ENCODE data around the gene GFRA4. TPM values are rescaled to one million over a fixed set of nuclear protein-coding genes. Genes with fewer than 3 reads are reported as not detected.
A peak's percentile ranks its signal among the peaks of the same experiment; 100 is the strongest.

The GFRA4 gene
- polyA plus RNA-seq, 1 of the 3 experiments (the other 2 are of a cell fraction) = not detected

GRCh38 chr20:3678856-3679720 lies 15.9 kb upstream of the GFRA4 start:
- WGBS (ENCODE audit: low lambda C conversion rate) = 86% methylated on average over 14 of the region's 14 CpGs
- peaks cover 24% of the 10 kb centered on the region for H3K27me3 ChIP-seq (ENCODE audit: insufficient read depth)
- no peaks in the 10 kb centered on the region for H3K9me2 ChIP-seq
- H3K79me2 ChIP-seq (ENCODE audit: insufficient read depth) = no peaks in the 10 kb centered on the region
- H3K36me3 ChIP-seq (replicated peaks in 1 of 2; ENCODE audit: control insufficient read depth in 1 of 2, insufficient read depth in 2 of 2, low read length in 1 of 2) = no peaks in the 10 kb centered on the region
- no peak overlapping the region for H3K4me2 ChIP-seq
- peak; percentile 85 for TF ChIP-seq TCF12 (IDR thresholded peaks at IDR 0.05)
- no peak for TF ChIP-seq MAX (IDR thresholded peaks at IDR 0.05; ENCODE audit: low read depth)
- peaks cover 3% of the 10 kb centered on the region for H3F3A ChIP-seq (replicated peaks; ENCODE audit: insufficient read depth)
- peak overlapping the region; percentile 11 to 62; a peak in 1 of 4 replicates for H3K27ac ChIP-seq (ENCODE audit: low read depth in 2 of 2, low read length in 1 of 2)
- ChIA-PET POLR2A (no interaction called here), CTCF (interaction anchor here (0.9 to 18.7 kb wide), 12 partner anchors 8 to 116 kb away, joined by 3 to 301 read pairs (median 22); partner anchors contain the start of genes ADISSP, SIGLEC1 and SPEF1)
- DNase-seq = no peak
- H2AFZ ChIP-seq (ENCODE audit: low read depth) = no peak overlapping the region
- peaks cover 19 to 24% of the 10 kb centered on the region in 2 experiments; a peak in 2 of 4 replicates for H3K4me1 ChIP-seq (ENCODE audit: control insufficient read depth in 1 of 2, insufficient read depth in 2 of 2, low read depth in 1 of 2, low read length in 1 of 2)
- H3K4me3 ChIP-seq (ENCODE audit: low read depth in 2 of 2, low read length in 1 of 2) = no peak overlapping the region
- no peak overlapping the region for H3K9ac ChIP-seq
- H4K20me1 ChIP-seq (ENCODE audit: insufficient read depth) = no peaks in the 10 kb centered on the region
- H3K9me3 ChIP-seq = no peaks in the 10 kb centered on the region

GRCh38 chr20:3678198-3678597 lies 15.0 kb upstream of the GFRA4 start:
- H3K9me3 ChIP-seq = no peaks in the 10 kb centered on the region
- POLR2A ChIA-PET = no interaction called here
- CTCF ChIA-PET = interaction anchor here (1.3 to 18.7 kb wide), 15 partner anchors 9 to 407 kb away, joined by 3 to 301 read pairs (median 16); partner anchors contain the start of genes ADISSP, AP5S1, CENPB and SIGLEC1
- H3K27ac ChIP-seq (ENCODE audit: low read depth in 2 of 2, low read length in 1 of 2) = no peak overlapping the region
- H3K27me3 ChIP-seq (ENCODE audit: insufficient read depth) = peaks cover 33% of the 10 kb centered on the region
- peaks cover 19 to 24% of the 10 kb centered on the region in 2 experiments; a peak in 2 of 4 replicates for H3K4me1 ChIP-seq (ENCODE audit: control insufficient read depth in 1 of 2, insufficient read depth in 2 of 2, low read depth in 1 of 2, low read length in 1 of 2)
- H3F3A ChIP-seq (replicated peaks; ENCODE audit: insufficient read depth) = peaks cover 3% of the 10 kb centered on the region
- no peak overlapping the region for H3K4me2 ChIP-seq
- H3K36me3 ChIP-seq (replicated peaks in 1 of 2; ENCODE audit: control insufficient read depth in 1 of 2, insufficient read depth in 2 of 2, low read length in 1 of 2) = no peaks in the 10 kb centered on the region
- H2AFZ ChIP-seq (ENCODE audit: low read depth) = no peak overlapping the region
- no peaks in the 10 kb centered on the region for H4K20me1 ChIP-seq (ENCODE audit: insufficient read depth)
- DNase-seq = no peak
- 86% methylated on average over 2 of the region's 2 CpGs for WGBS (ENCODE audit: low lambda C conversion rate)
- TF ChIP-seq USF1 (IDR thresholded peaks at IDR 0.05; ENCODE audit: borderline replicate concordance, low read depth) = no peak
- TF ChIP-seq RFX5 (IDR thresholded peaks at IDR 0.05; ENCODE audit: low read length) = no peak
- no peak for TF ChIP-seq MXI1 (IDR thresholded peaks at IDR 0.05; ENCODE audit: low read depth, low read length)
- no peak for TF ChIP-seq POLR2AphosphoS5 (IDR thresholded peaks at IDR 0.05; ENCODE audit: low read depth, low read length)
- no peak for TF ChIP-seq REST (IDR thresholded peaks at IDR 0.05; ENCODE audit: low read depth, low read length)
- TF ChIP-seq FOXJ3 (CRISPR knock-in tag; IDR thresholded peaks at IDR 0.05) = no peak
- TF ChIP-seq EZH2phosphoT487 (IDR thresholded peaks at IDR 0.05; ENCODE audit: borderline replicate concordance, low read depth) = no peak
- H3K4me3 ChIP-seq (ENCODE audit: low read depth in 2 of 2, low read length in 1 of 2) = no peak overlapping the region
- no peaks in the 10 kb centered on the region for H3K9me2 ChIP-seq
- no peaks in the 10 kb centered on the region for H3K79me2 ChIP-seq (ENCODE audit: insufficient read depth)
- no peak overlapping the region for H3K9ac ChIP-seq
